LHCN-M2 (cell line): ENCODE results near the gene ZDHHC5. TPM values are rescaled to one million over a fixed set of nuclear protein-coding genes. Genes with fewer than 3 reads are reported as not detected.

Experiments used
- DNase-seq: peaks from one replicate; pipeline ENCODE4 v3.0.0-alpha.2; 2012; ENCODE audit warnings: low read depth
- total RNA-seq: library from RNA; depleted of rRNA; stranded (reverse); fragments of >200 nt; gene quantifications from 2 replicates; pipeline ENCODE4 v1.2.3, GENCODE V29; 2014; rRNA removed

ZDHHC5 gene
- total RNA-seq, 1 experiment from 2014 or later: 55.1 TPM

DNA sequence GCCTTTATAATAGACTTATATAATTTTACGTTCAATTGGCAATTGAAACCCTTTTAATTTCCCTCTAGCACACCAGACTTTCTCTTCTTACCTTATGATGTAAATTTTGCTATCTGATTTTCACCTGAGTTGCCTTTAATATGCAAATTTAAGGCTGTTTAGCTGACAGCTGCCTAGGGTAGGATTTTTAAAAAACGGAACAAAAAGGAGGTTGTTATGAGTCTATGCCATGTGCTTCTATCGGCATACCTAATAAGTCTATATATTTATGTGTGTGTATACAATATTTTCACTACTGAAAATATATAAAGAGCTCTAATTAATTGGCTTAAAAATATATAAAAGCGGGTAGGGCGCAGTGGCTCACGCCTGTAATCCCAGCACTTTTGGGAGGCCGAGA is 61.6 kb downstream of the ZDHHC5 start:
- DNase-seq: no peak

DNA sequence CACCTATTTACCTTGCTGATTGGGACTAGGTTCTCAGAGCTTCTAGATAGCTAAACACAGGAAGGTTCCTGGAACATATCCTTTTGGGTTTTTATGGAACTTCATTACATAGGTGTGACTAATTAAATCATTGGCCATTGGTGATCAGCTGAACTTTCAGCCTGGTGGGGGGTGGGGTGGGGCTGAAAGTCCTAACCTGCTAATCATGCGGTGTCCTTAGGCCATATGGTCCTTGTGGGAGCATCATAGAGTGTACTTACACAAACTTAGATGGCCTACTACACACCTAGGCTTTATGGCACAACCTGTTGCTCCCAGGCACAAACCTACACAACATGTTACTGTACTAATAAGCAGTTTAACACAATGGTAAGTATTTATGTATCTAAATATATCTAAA is 64.7 kb downstream of the ZDHHC5 start:
- no peak for DNase-seq

DNA sequence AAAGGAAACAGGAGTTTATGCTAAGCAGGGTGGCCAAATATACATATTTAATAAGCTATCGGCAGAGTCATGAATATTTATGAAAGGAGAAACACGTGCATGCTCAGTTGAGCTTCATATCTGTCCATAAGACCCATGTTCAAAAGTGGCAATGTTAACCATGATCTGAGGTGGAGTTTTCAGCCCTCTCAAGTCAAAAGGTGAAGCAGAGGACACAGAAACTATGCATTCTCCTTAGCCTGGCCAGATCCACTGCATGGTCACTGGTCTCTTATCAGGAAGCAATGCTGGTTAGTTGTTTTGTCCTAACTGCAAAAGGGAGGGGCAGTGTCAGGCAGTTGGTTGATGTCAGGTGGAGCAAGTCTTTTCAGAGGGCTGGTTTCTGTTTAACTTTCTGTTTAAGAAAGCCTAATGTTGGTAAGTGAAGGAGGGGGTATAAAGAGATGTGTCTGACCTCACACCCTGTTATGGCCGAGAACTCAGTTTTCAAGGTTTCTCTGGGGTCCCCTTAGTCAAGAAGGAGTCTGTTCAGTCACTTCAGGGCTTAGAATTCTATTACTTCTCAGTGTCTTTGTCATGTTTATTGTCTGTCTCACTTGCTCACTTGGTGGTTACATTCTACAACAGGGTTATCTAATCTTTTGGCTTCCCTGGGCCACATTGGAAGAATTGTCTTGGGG is 67.8 kb downstream of the ZDHHC5 start:
- DNase-seq: no peak

DNA sequence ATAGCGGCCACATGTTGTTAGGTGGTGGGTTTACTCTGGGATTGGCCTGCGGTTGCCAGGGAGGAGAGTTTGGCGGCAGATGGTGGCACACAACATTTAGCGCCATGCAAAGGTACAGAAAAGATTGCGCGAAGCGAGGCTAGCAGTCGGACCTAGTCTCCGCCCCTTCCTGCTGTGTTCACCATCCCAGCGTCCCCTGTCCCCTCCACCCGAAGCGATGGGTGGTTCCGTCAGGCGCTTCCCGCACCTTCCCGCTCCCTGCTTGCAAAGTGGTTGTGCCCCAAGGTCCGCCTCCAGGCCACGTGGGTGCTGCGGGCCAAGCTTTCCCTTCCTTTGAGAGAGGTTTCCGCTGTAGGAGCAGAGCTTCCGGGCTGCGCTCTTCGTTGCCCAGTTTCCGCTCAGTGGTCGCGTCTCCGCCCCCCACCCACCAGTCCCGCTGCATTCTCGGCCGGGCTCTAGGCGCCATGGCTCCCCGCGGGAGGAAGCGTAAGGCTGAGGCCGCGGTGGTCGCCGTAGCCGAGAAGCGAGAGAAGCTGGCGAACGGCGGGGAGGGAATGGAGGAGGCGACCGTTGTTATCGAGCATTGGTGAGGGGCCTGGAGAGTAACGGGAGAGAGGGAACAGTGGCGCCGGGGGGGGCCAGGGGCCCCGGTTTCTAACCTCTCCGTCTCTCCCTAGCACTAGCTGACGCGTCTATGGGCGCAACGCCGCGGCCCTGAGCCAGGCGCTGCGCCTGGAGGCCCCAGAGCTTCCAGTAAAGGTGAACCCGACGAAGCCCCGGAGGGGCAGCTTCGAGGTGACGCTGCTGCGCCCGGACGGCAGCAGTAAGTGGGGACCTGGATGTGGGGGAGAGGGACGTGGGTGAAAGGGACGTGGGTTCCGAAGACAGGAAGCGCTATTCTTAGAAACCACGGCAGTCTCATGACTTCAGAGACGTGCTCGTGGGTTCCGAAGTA is 73.5 kb downstream of the ZDHHC5 start, which contains the start of gene SELENOH:
Gene SELENOH (plus strand): TSS at position 360 of the 955 bp plus-strand sequence. CDS start 105 bp downstream, at position 465.
- DNase-seq: peak; percentile 96

DNA sequence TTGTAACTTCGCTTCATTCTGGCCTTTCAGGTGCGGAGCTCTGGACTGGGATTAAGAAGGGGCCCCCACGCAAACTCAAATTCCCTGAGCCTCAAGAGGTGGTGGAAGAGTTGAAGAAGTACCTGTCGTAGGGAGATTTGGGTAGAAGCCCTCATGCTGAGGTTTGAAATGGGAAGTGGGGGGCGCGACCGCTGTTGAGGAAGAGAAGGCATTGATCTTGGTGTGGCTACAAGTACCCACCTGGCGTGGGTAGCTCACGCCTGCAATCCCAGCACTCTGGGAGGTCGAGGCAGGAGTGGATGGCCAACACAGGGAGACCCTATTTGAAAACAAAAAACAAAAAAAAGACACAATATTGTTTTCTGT is 74.2 kb downstream of the ZDHHC5 start:
- DNase-seq: no peak

DNA sequence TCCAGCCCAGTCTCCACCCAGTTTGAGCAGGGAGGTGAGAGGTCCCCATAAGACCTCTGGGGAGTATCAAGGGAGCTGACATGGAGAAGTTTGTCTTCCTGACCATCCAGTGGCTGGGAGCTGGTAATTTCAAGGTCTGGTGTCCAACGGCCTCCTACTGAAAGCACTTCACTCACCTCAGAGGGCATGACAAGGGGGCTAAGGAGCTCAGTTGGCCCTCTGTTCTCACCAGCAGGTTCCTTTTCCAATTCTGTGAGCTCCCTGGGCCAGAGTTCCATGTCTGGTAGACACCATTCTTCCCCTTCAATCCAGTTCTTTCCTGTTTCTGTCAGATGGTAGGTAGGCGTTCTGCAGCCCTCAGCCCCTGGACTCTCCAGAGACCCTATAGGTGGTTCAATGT is 76.4 kb downstream of the ZDHHC5 start:
- DNase-seq: no peak

DNA sequence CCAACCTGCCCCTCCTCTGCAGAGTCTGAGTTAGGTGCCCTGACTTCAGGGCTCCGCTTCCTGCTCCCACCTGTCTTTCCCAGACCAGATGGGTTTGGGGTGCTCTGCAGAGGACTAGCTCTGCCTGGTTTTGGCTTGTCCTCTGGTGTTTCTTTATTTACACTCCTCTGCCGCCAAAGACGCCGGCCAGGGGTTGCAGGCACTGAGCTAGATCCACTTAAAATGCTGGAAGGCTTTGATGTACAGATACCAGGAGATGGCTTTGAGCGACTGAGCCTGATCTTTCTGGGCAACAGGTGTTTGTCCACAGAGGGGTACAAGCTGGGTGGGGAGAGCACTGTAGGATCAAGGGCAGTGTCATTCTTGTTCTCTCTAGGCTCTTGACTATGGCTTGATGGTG is 77.3 kb downstream of the ZDHHC5 start:
- no peak for DNase-seq

DNA sequence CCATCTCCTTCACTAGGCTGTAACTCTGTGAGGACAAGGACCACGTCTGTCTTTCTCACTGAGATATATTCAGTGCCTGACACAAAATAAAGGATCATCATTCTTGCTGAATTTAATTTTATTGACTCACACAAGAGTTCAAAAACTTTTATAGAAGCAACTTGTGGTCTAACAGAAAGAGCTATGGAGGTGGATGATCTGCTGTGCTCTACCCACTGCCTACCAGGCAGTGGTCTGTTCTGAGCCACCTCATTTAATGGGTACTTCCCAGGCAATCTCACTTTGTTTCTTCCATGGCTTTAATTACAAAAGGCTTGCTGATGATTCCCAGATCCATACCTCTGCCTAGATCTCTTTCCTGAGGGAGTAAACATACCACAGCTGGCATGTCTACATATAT is 79.0 kb downstream of the ZDHHC5 start:
- DNase-seq: no peak

Other genes with a start within 250 kb of the ZDHHC5 start
- 113 and 153 TPM in 2 replicates for gene SLC43A3, start 241.0 kb upstream of the ZDHHC5 start, total RNA-seq
- gene RTN4RL2, start 207.6 kb upstream of the ZDHHC5 start, total RNA-seq: 0.23 and 0.38 TPM in 2 replicates
- gene SLC43A1, start 152.4 kb upstream of the ZDHHC5 start, total RNA-seq: 5.1 and 7.7 TPM in 2 replicates
- 46.7 and 53.8 TPM in 2 replicates for gene TIMM10, start 137.4 kb upstream of the ZDHHC5 start, total RNA-seq
- gene SMTNL1, start 130.5 kb upstream of the ZDHHC5 start, total RNA-seq: not detected in 2 replicates
- 25.8 and 48.2 TPM in 2 replicates for gene UBE2L6, start 100.4 kb upstream of the ZDHHC5 start, total RNA-seq
- 5.2 and 5.4 TPM in 2 replicates for gene SERPING1, start 70.4 kb upstream of the ZDHHC5 start, total RNA-seq
- 0.32 and 0.46 TPM in 2 replicates for gene YPEL4, start 18.2 kb upstream of the ZDHHC5 start, total RNA-seq
- 25.3 TPM in 2 replicates for gene CLP1, start 10.4 kb upstream of the ZDHHC5 start, total RNA-seq
- gene MED19, start 44.1 kb downstream of the ZDHHC5 start, total RNA-seq: 27.2 and 35.0 TPM in 2 replicates
- gene TMX2, start 44.5 kb downstream of the ZDHHC5 start, total RNA-seq: 105 TPM in 2 replicates
- 123 and 183 TPM in 2 replicates for gene SELENOH, start 73.4 kb downstream of the ZDHHC5 start, total RNA-seq
- gene BTBD18, start 83.7 kb downstream of the ZDHHC5 start, total RNA-seq: not detected in 2 replicates
- gene CTNND1, start 93.7 kb downstream of the ZDHHC5 start, total RNA-seq: 68.5 and 83.3 TPM in 2 replicates